Astrocyte of the spinal cord (primary cell): ENCODE data around the gene ARHGAP26.

Experiments used
- DNase-seq: peaks from one replicate; pipeline ENCODE4 v3.0.0; 2011; ENCODE audit warnings: low read depth, low spot score
- H3K4me3 ChIP-seq: 2 replicates; pipeline ENCODE4 v1.5.1; 2011; ENCODE audit warnings: low read depth, mild to moderate bottlenecking, low read length, moderate library complexity
- in situ Hi-C: cut with HindIII; loops from 2 replicates; pipeline ENCODE4 v1.10.0; 2017; ENCODE audit warnings: low sequenced_read_pairs
- TF ChIP-seq, protein P1 (sequence below): IDR thresholded peaks from 2 replicates; pipeline ENCODE4 v1.5.1; 2012; ENCODE audit warnings: low read depth, mild to moderate bottlenecking, low read length, inconsistent platforms

The ARHGAP26 gene

GRCh38 chr5:142901476-142902185 is 131.5 kb downstream of the ARHGAP26 start:
- H3K4me3 ChIP-seq: no peak overlapping the region
- in situ Hi-C loops: no loop called here
- DNase-seq: no peak
- TF ChIP-seq, protein P1, sequence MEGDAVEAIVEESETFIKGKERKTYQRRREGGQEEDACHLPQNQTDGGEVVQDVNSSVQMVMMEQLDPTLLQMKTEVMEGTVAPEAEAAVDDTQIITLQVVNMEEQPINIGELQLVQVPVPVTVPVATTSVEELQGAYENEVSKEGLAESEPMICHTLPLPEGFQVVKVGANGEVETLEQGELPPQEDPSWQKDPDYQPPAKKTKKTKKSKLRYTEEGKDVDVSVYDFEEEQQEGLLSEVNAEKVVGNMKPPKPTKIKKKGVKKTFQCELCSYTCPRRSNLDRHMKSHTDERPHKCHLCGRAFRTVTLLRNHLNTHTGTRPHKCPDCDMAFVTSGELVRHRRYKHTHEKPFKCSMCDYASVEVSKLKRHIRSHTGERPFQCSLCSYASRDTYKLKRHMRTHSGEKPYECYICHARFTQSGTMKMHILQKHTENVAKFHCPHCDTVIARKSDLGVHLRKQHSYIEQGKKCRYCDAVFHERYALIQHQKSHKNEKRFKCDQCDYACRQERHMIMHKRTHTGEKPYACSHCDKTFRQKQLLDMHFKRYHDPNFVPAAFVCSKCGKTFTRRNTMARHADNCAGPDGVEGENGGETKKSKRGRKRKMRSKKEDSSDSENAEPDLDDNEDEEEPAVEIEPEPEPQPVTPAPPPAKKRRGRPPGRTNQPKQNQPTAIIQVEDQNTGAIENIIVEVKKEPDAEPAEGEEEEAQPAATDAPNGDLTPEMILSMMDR: no peak

GRCh38 chr5:142902186-142902965 is 132.2 kb downstream of the ARHGAP26 start:
- TF ChIP-seq, protein P1: no peak
- in situ Hi-C loops: no loop called here
- H3K4me3 ChIP-seq: no peak overlapping the region
- DNase-seq: no peak

GRCh38 chr5:142904416-142904815 is 134.2 kb downstream of the ARHGAP26 start:
- in situ Hi-C loops: no loop called here
- H3K4me3 ChIP-seq: no peak overlapping the region
- no peak for DNase-seq
- TF ChIP-seq, protein P1: no peak

DNA sequence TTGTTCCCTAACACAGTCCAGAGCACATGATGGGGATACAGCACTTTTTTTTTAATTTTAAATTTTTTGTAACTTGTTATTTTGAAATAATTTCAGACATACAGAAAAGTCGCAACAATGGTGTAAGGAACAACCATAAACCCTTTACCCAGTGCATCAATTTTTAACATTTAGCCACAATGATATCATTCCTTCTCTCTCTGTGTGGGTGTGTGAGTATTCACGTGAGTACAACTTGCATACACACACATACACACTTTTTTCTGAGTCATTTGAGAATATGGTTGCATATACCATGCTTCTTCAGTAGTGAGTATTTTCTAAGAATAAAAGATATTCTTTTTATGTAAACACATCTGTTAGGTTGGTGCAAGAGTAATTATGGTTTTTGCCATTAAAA is 135.2 kb downstream of the ARHGAP26 start:
- DNase-seq: no peak
- in situ Hi-C loops: no loop called here
- TF ChIP-seq, protein P1: no peak
- no peak overlapping the region for H3K4me3 ChIP-seq

- no peak overlapping the region for H3K4me3 ChIP-seq
- peak; percentile 52 for DNase-seq
- in situ Hi-C loops: no loop called here
Measured at GRCh38 chr5:142906863-142907671, 136.9 kb downstream of the ARHGAP26 start.

DNA sequence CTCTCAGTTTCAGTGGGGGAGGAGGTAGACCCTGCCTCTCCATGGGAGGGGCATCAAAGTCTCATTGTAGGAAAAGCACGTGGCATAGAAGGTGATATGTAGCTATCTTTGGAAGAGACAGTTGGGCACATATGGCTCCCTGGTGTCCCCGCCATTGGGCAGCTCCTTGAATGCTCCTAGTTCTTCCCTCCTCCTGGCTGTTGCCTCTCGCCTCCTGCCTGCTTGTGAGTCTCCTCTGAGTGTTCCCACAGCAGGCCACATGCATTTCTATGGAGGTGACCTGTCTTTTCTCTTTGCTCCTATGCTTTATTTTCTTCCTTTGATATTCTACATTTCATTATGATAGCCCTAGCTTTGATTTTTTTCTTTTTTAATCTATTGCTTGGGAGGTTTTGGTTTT is 138.5 kb downstream of the ARHGAP26 start:
- TF ChIP-seq, protein P1: no peak
- in situ Hi-C loops: no loop called here
- no peak for DNase-seq

More at GRCh38 chr5:142906863-142907671, 136.9 kb downstream of the ARHGAP26 start:
- TF ChIP-seq, protein P1: no peak

More for the DNA sequence above, 138.5 kb downstream of the ARHGAP26 start:
- no peak overlapping the region for H3K4me3 ChIP-seq
